Kidney (tissue), 14 donors: ENCODE results near the gene CDS2. TPM values are rescaled to one million over a fixed set of nuclear protein-coding genes. Genes with fewer than 3 reads are reported as not detected.

ENCODE experiments used
- DNase-seq, 5 donors: peaks; one replicate each; pipeline ENCODE4 v3.0.0-alpha.2; 2013 to 2020
- FAIRE-seq: peaks from 2 replicates; lab custom pipeline; 2012; peaks lifted over from hg19 to GRCh38; lab: Jason Lieb, UNC
- H3K27ac ChIP-seq, 2 donors: one replicate each; pipeline ENCODE4 v1.7.0; 2013; ENCODE audit warnings: low read depth in 2 of 2, low read length in 2 of 2, inconsistent platforms in 1 of 2
- H3K27me3 ChIP-seq: one replicate; pipeline ENCODE4 v1.7.1; 2013; ENCODE audit warnings: low read length, inconsistent platforms; ENCODE audit not compliant: control insufficient read depth, insufficient read depth
- H3K36me3 ChIP-seq, 3 donors: one replicate each; pipeline versions ENCODE4 v1.7.0 to v1.7.1; 2013; ENCODE audit warnings: low read length in 3 of 3, control low read depth in 1 of 3, inconsistent platforms in 1 of 3; ENCODE audit not compliant: insufficient read depth in 3 of 3, control insufficient read depth in 2 of 3
- H3K4me1 ChIP-seq, 3 donors: one replicate each; pipeline versions ENCODE4 v1.7.0 to v1.7.1; 2013; ENCODE audit warnings: low read length in 3 of 3, inconsistent platforms in 1 of 3, low read depth in 1 of 3; ENCODE audit not compliant: control insufficient read depth in 2 of 3, insufficient read depth in 2 of 3
- H3K4me3 ChIP-seq, 3 donors: one replicate each; pipeline versions ENCODE4 v1.7.0 to v1.8.1; 2013; ENCODE audit warnings: low read length in 3 of 3, control low read depth in 1 of 3, inconsistent platforms in 1 of 3
- H3K9ac ChIP-seq, 3 donors: one replicate each; pipeline versions ENCODE4 v1.7.0 to v1.7.1; 2013; ENCODE audit warnings: low read length in 3 of 3, control low read depth in 1 of 3, inconsistent platforms in 1 of 3
- H3K9me3 ChIP-seq, 3 donors: one replicate each; pipeline versions ENCODE4 v1.7.0 to v1.7.1; 2013; ENCODE audit warnings: low read length in 3 of 3, control low read depth in 1 of 3, inconsistent platforms in 1 of 3; ENCODE audit not compliant: control insufficient read depth in 2 of 3, insufficient read depth in 1 of 3
- CTCF ChIP-seq: IDR thresholded peaks from 3 replicates; pipeline ENCODE4 v1.5.1; 2012; ENCODE audit warnings: mild to moderate bottlenecking, moderate library complexity, borderline replicate concordance; ENCODE audit not compliant: insufficient read depth; ENCODE audit errors: extremely low read depth
- intact Hi-C: fragments of 100-400 bp; cut with DNase I; formaldehyde crosslinking; loops from one replicate; pipeline ENCODE4 v1.11.1; 2022
- polyA plus RNA-seq: library from polyadenylated mRNA; stranded (reverse); fragments of 350-450 nt; fragmentation: Illumina TruSeq; extraction: RNeasy Lipid Tissue Mini Kit (QIAGEN cat#74804); gene quantifications from one replicate; pipeline ENCODE4 v1.2.3, GENCODE V29; 2014; ENCODE audit warnings: low read depth, low replicate concordance; ENCODE audit not compliant: insufficient read depth
- total RNA-seq: library from RNA; stranded (reverse); fragmentation: NEBNext Ultra II Directional; extraction: Animal tissue kit (Norgen Biotek cat#: 25700); gene quantifications from one replicate; pipeline ENCODE4 v1.2.1, GENCODE V29; 2021
- donor health status: control.
- donor health status: control.
- donor health status: control.
- donor health status: control.
- donor health status: control.
- donor health status: DM: yes; HTN: yes; CAD: no.
- donor health status: Normal renal cell carcinoma (clear cell type).

Gene CDS2
- total and polyA plus RNA-seq, 2 donors from 2014 or later: 19.9 to 67.9 TPM

- FAIRE-seq: no peak
- Histone ChIP-seq H3K27ac (peak overlapping the region; percentile 81 to 94), H3K4me1 (peaks cover 0 to 12% (median 9%) of the 10 kb centered on the region in 3 donors), H3K9ac (peak overlapping the region; percentile 68 to 97 (median 94)), H3K27me3 (no peaks in the 10 kb centered on the region), H3K9me3 (no peaks in the 10 kb centered on the region), H3K36me3 (peaks cover 4 to 21% (median 11%) of the 10 kb centered on the region in 3 donors), H3K4me3 (peak overlapping the region; percentile 97 to 99 (median 97))
- no peak for DNase-seq
- intact Hi-C loops: no loop called here
- TF ChIP-seq CTCF: no peak
These were observed 6.7 kb upstream of the CDS2 start for GRCh38 chr20:5120185-5120476.

- peaks cover 0 to 16% (median 10%) of the 10 kb centered on the region in 3 donors for H3K4me1 ChIP-seq
- intact Hi-C loops: no loop called here
- H3K4me3 ChIP-seq: no peak overlapping the region
- no peaks in the 10 kb centered on the region for H3K9me3 ChIP-seq
- H3K36me3 ChIP-seq: no peaks in the 10 kb centered on the region
- no peak overlapping the region for H3K27ac ChIP-seq
- TF ChIP-seq CTCF: no peak
- H3K27me3 ChIP-seq: no peaks in the 10 kb centered on the region
- H3K9ac ChIP-seq: no peak overlapping the region
- FAIRE-seq (no peak), DNase-seq (no peak)
These were observed 3.9 kb upstream of the CDS2 start for GRCh38 chr20:5122873-5123260.

DNA sequence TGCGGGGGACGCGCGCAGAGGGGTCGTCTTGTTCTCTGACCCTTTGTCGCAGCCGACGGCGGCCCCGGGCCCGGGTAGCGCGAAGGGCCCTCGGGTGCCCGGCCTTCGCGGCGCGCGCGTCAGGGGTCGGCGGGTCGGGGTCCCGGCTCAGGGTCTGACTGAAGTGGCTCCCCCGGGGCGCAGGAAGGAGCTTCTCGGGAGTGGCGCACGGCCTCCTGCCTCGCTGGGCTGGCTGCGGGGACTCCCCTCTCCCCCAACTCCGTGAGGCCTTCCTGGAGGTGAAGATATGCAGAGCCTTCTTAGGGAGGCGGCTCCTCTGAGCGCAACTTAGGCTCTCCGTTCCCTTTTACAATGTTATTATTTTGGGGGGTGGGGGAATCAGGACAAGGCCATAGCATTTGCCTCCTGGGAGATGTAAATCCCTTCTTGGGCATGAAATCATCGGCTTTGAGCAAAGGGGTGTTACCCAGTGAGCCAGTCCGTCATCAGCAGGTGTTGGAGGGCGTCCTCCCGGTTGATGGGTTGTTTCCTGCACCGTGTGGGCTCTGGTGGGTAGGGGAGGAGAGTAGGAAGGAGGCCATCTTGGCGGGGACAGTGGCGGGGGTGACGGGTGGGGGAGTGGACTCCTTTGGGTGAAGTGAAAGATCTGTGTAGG lies 523 bp downstream of the CDS2 start:
- intact Hi-C loops: no loop called here
- Histone ChIP-seq H3K9ac (peak overlapping the region; percentile 87 to 98 (median 87)), H3K9me3 (no peaks in the 10 kb centered on the region), H3K4me3 (peak overlapping the region; percentile 76 to 94 (median 91)), H3K27ac (peak overlapping the region; percentile 91 to 95), H3K4me1 (peaks cover 0 to 15% (median 7%) of the 10 kb centered on the region in 3 donors), H3K36me3 (no peaks in the 10 kb centered on the region), H3K27me3 (no peaks in the 10 kb centered on the region)
- FAIRE-seq (no peak), DNase-seq (peak; percentile 77 to 85 (median 84))
- no peak for TF ChIP-seq CTCF
